GM19328 (cell line): ENCODE data around the gene JUNB.

Experiments
- ATAC-seq: cut with Tn5 transposase; IDR thresholded peaks from one replicate; pipeline ENCODE4 v1.9.1; 2021; ENCODE audit warnings: mild to moderate bottlenecking, moderate library complexity; ENCODE audit not compliant: unreplicated experiment

The JUNB gene

GRCh38 chr19:12773571-12773970, 17.7 kb upstream of the JUNB start:
- ATAC-seq: no peak

GRCh38 chr19:12774588-12775555, 16.4 kb upstream of the JUNB start, which contains the start of gene HOOK2:
Gene HOOK2, minus strand, starts transcription at chr19:12775552. Its CDS starts 103 bp downstream, at chr19:12775449.
- ATAC-seq: no peak

GRCh38 chr19:12777217-12778016, 13.9 kb upstream of the JUNB start:
- ATAC-seq: no peak

- no peak for ATAC-seq
Measured at GRCh38 chr19:12778017-12778904, 13.0 kb upstream of the JUNB start.

GRCh38 chr19:12778905-12779161, 12.5 kb upstream of the JUNB start:
- no peak for ATAC-seq

GRCh38 chr19:12779162-12779993, 11.9 kb upstream of the JUNB start:
- ATAC-seq: no peak

GRCh38 chr19:12782174-12782423, 9.2 kb upstream of the JUNB start:
- ATAC-seq: no peak

GRCh38 chr19:12782424-12783290, 8.6 kb upstream of the JUNB start:
- no peak for ATAC-seq

GRCh38 chr19:12783291-12783848, 7.9 kb upstream of the JUNB start:
- ATAC-seq: no peak

GRCh38 chr19:12783849-12784393, 7.4 kb upstream of the JUNB start:
- no peak for ATAC-seq

- no peak for ATAC-seq
Measured at GRCh38 chr19:12784394-12784870, 6.9 kb upstream of the JUNB start.

- no peak for ATAC-seq
Measured at GRCh38 chr19:12784871-12785430, 6.3 kb upstream of the JUNB start.

- ATAC-seq: no peak
Measured at GRCh38 chr19:12785431-12786031, 5.8 kb upstream of the JUNB start.

GRCh38 chr19:12786141-12786870, 5.0 kb upstream of the JUNB start:
- no peak for ATAC-seq

- ATAC-seq: no peak
Measured at GRCh38 chr19:12786952-12787351, 4.3 kb upstream of the JUNB start.

- ATAC-seq: no peak
Measured at GRCh38 chr19:12787458-12787857, 3.8 kb upstream of the JUNB start.

- ATAC-seq: no peak
Measured at GRCh38 chr19:12788042-12788681, 3.1 kb upstream of the JUNB start.
